Smooth muscle cell (in vitro differentiated cells): ENCODE results near the gene LYL1. TPM values are rescaled to one million over a fixed set of nuclear protein-coding genes. Genes with fewer than 3 reads are reported as not detected.

Source experiments
- DNase-seq: peaks from one replicate; lab custom pipeline; 2025; ENCODE audit not compliant: unreplicated experiment; lab: John Stamatoyannopoulos, UW
- H2AFZ ChIP-seq: fragments of 200-600 bp; sonication (generic); 2 replicates; pipeline ENCODE4 v1.6.0; 2016; ENCODE audit warnings: antibody characterized with exemption, low read depth, mild to moderate bottlenecking
- H3F3A ChIP-seq: fragments of 200-600 bp; sonication (generic); 2 replicates; pipeline ENCODE4 v1.6.0; 2017; ENCODE audit warnings: antibody characterized with exemption, low read depth
- H3K27ac ChIP-seq: fragments of 200-600 bp; sonication (generic); 2 replicates; pipeline ENCODE4 v1.5.1; 2016; ENCODE audit warnings: low read depth, mild to moderate bottlenecking
- H3K27me3 ChIP-seq: fragments of 200-600 bp; sonication (generic); 2 replicates; pipeline ENCODE4 v1.6.1; 2016; ENCODE audit warnings: low read depth, mild to moderate bottlenecking
- H3K36me3 ChIP-seq: fragments of 200-600 bp; sonication (generic); 2 replicates; pipeline ENCODE4 v1.5.1; 2016; ENCODE audit warnings: low read depth
- H3K4me1 ChIP-seq: fragments of 200-600 bp; sonication (generic); 2 replicates; pipeline ENCODE4 v1.5.1; 2016; ENCODE audit warnings: low read depth
- H3K4me2 ChIP-seq: fragments of 200-600 bp; sonication (generic); 2 replicates; pipeline ENCODE4 v1.6.0; 2016; ENCODE audit warnings: mild to moderate bottlenecking
- H3K4me3 ChIP-seq: fragments of 200-600 bp; sonication (generic); 2 replicates; pipeline ENCODE4 v1.5.1; 2016; ENCODE audit warnings: mild to moderate bottlenecking
- H3K79me2 ChIP-seq: fragments of 200-600 bp; sonication (generic); 2 replicates; pipeline ENCODE4 v1.6.0; 2016; ENCODE audit warnings: low read depth, mild to moderate bottlenecking
- H3K9ac ChIP-seq: fragments of 200-600 bp; sonication (generic); 2 replicates; pipeline ENCODE4 v1.6.0; 2016; ENCODE audit warnings: low read depth
- H3K9me3 ChIP-seq: fragments of 200-600 bp; sonication (generic); replicated peaks from 2 replicates; pipeline ENCODE4 v1.5.1; 2016; ENCODE audit warnings: low read depth
- H4K20me1 ChIP-seq: fragments of 200-600 bp; sonication (generic); 2 replicates; pipeline ENCODE4 v1.6.0; 2016; ENCODE audit warnings: low read depth
- WGBS: methylation state at CpG from one replicate; pipeline ENCODE4 v1.1.7; 2016; ENCODE audit warnings: low lambda C conversion rate; 5-methylcytosine and 5-hydroxymethylcytosine counted together
- polyA plus RNA-seq: library from polyadenylated mRNA; unstranded; fragments of >200 nt; fragmentation: Nextera tagmentation; extraction: Ambion mirVana; gene quantifications from 2 replicates; pipeline ENCODE4 v1.2.1, GENCODE V29; 2016
- total RNA-seq: library from RNA; depleted of rRNA; stranded (reverse); fragments of >200 nt; gene quantifications from 2 replicates; pipeline ENCODE4 v1.2.3, GENCODE V29; 2014
- TF ChIP-seq, protein P1 (sequence below): fragments of 200-600 bp; sonication (generic); IDR thresholded peaks from 2 replicates; pipeline ENCODE4 v1.5.1; 2017; ENCODE audit warnings: borderline replicate concordance, mild to moderate bottlenecking, antibody characterized with exemption; ENCODE audit not compliant: insufficient read depth, poor library complexity, severe bottlenecking

LYL1 gene
- total and polyA plus RNA-seq, 2 experiments from 2014 or later: 2.8 to 3.2 TPM

DNA sequence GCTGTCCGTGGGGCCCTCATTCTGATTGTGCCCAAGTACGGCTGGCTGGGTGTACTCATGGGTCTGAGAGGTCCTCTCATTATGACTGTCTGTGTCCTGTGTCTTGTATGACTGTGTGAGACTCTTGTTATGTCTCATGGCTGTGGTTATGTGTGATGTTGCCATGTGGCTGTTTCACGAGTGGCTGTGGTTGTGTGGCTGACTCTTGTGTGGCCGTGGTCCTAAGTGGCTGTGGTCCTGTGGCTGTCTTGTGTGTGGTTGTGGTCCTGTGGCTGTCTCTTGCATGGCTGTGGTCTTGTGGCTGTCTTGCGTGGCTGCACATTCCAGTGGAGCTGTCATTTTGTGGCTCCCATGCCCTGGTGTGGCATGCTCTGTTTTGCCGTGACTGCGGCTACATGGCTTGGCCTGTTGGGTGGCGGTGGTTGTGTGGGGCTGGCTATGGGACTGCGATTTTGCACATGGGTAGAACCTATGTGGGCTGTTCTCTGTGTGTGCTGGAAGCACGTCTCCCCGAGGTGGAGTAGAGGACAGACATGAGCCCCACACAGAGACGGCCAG, 2.5 kb downstream of the LYL1 start:
- Histone ChIP-seq H3K4me3 (no peak overlapping the region), H3K27ac (no peak overlapping the region), H3K4me1 (peaks cover 29% of the 10 kb centered on the region), H4K20me1 (peaks cover 11% of the 10 kb centered on the region), H3K79me2 (no peaks in the 10 kb centered on the region), H3F3A (peaks cover 14% of the 10 kb centered on the region), H3K4me2 (no peak overlapping the region), H3K9me3 (no peaks in the 10 kb centered on the region), H3K9ac (no peak overlapping the region), H3K36me3 (no peaks in the 10 kb centered on the region), H2AFZ (no peak overlapping the region), H3K27me3 (peaks cover 41% of the 10 kb centered on the region)
- TF ChIP-seq, protein P1, sequence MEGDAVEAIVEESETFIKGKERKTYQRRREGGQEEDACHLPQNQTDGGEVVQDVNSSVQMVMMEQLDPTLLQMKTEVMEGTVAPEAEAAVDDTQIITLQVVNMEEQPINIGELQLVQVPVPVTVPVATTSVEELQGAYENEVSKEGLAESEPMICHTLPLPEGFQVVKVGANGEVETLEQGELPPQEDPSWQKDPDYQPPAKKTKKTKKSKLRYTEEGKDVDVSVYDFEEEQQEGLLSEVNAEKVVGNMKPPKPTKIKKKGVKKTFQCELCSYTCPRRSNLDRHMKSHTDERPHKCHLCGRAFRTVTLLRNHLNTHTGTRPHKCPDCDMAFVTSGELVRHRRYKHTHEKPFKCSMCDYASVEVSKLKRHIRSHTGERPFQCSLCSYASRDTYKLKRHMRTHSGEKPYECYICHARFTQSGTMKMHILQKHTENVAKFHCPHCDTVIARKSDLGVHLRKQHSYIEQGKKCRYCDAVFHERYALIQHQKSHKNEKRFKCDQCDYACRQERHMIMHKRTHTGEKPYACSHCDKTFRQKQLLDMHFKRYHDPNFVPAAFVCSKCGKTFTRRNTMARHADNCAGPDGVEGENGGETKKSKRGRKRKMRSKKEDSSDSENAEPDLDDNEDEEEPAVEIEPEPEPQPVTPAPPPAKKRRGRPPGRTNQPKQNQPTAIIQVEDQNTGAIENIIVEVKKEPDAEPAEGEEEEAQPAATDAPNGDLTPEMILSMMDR: no peak
- no peak for DNase-seq
- 83% methylated on average over 12 of the region's 12 CpGs for WGBS

DNA sequence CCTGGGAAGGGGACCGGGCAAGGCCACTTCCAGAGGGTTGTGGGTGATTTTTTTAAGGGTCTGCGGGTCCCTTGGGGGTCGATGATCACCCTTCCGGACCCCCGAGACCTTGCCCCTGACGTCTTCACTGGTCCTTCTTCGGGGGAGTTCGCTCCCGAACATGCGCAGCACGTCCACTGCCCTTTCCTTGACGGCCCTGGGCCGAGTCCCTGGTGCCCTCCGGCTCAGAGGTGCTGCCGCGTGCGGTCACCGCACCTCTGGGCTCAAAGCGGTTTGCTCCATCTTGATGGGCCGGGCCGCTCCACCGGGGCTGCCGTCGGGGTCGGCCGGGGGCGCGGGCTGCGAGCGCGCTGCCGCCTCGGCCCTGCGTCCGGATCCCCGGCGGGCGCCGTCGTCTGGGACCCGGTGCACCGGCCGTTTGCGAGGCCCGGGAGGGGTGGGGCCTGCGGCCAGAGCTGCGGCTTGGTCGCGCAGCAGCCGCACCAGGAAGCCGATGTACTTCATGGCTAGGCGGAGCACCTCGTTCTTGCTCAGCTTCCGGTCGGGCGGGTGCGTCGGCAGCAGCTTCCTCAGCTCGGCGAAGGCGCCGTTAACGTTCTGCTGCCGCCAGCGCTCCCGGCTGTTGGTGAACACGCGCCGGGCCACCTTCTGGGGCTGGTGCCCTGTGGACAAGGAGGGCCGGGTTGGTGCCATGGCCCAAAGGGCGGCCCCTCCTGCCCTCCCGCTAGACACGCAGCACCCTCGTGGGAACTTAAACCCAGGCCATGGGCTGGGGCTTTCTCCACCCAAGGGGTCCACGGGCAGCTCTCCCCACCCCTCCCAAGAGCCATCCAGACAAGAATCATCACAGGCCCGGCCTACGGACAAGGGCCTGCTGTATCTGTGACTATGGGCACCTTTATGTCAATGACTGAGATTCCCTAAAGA, 3.3 kb downstream of the LYL1 start:
- no peak overlapping the region for H2AFZ ChIP-seq
- no peak for DNase-seq
- peaks cover 14% of the 10 kb centered on the region for H3F3A ChIP-seq
- H3K36me3 ChIP-seq: no peaks in the 10 kb centered on the region
- H3K27me3 ChIP-seq: peaks cover 48% of the 10 kb centered on the region
- H3K27ac ChIP-seq: no peak overlapping the region
- no peak overlapping the region for H3K4me3 ChIP-seq
- no peaks in the 10 kb centered on the region for H3K79me2 ChIP-seq
- TF ChIP-seq, protein P1: no peak
- peak overlapping the region; percentile 26 for H3K4me2 ChIP-seq
- no peaks in the 10 kb centered on the region for H3K9me3 ChIP-seq
- H3K4me1 ChIP-seq: peaks cover 30% of the 10 kb centered on the region
- WGBS: 19% methylated on average over 68 of the region's 77 CpGs
- peaks cover 11% of the 10 kb centered on the region for H4K20me1 ChIP-seq
- no peak overlapping the region for H3K9ac ChIP-seq

DNA sequence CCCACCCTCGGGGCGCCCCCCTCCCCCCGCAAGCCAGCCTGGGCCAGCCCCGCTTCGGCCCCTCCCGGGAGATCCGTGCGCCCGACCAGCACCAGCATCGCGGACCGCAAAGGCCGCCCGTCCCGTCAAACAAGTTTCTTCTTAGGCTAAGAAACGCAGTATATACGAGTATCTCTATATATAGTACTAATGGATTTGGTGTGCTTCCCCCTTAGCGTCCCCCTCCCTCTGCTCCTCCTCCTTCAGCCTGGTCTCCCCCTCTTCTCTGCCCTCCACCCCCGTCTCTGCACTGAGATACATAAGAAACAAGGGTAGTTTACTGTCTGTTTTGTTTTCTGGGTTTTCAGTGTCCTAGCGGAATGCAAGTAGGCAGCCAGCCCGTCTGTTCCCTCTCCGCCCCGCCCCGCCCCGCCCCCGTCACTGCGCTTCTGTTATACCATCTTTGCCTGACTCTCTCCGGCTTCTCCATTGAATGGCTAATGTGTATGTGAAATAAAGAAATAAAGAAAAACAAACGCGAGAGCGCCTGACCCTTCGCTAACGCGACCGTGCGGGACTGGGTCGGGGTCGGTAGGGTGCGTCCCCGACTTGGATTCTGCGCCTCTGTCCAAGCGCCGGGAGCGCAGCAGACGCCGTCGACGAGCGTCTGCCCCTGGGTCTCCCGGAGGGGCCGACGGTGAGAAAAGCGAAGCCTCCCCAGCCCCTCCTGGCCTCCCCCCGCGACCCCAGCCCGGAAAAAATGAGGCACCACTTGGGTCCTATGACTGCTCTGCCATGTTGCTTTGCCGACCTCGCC, 4.2 kb downstream of the LYL1 start:
- Histone ChIP-seq H3K9ac (no peak overlapping the region), H3K4me2 (peak overlapping the region; percentile 78)
- no peak for DNase-seq

More for the DNA sequence above, 4.2 kb downstream of the LYL1 start:
- H4K20me1 ChIP-seq: peaks cover 11% of the 10 kb centered on the region
- H3K4me3 ChIP-seq: no peak overlapping the region
- peaks cover 30% of the 10 kb centered on the region for H3K4me1 ChIP-seq
- peaks cover 48% of the 10 kb centered on the region for H3K27me3 ChIP-seq
- H3K79me2 ChIP-seq: no peaks in the 10 kb centered on the region
- H3K9me3 ChIP-seq: no peaks in the 10 kb centered on the region
- no peaks in the 10 kb centered on the region for H3K36me3 ChIP-seq
- no peak overlapping the region for H2AFZ ChIP-seq
- WGBS: 4% methylated on average over 45 of the region's 58 CpGs
- TF ChIP-seq, protein P1: no peak
- no peak overlapping the region for H3K27ac ChIP-seq
- H3F3A ChIP-seq: peaks cover 14% of the 10 kb centered on the region
